ENCODE measurements around the gene MIAT.

Gene MIAT

DNA sequence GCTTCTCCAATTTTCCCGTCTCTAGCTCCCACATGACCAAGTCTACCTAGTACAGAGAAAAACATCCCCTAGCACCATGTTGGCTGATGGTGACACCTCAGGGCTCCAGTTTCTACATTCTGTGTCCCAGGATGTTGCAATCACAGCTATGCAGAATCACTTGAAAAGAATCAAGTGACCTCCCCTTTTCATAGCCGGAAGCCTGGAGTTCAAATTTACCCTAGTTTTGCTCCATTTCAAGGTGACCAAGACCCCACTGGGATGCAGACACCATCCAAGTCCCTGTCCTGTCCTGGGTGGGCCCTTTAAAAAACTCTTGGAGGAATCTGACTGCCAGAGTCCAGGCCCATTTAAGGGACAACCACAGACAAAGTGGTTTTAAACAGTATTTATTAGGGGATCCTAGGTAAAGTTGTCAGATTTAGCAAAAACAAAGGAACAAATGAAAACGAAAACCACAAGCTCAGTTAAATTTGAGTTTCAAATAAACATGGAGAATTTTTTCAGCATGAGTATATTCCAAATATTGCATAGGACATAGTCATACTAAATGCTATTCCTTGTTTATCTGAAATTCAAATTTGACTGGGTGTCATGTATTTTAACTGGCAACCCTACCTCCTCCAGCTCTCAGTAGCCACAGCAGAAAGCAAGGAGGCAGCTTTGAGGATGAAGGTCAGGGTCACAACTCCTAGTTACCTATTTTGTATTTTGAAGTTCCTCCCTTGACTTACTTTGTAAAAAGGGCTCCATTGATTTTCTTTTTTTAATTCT, 52.4 kb downstream of the MIAT start:
- H3K9me3 ChIP-seq = no peaks in the 10 kb centered on the region
- peaks cover 10 to 11% of the 10 kb centered on the region in 2 experiments for H3K4me1 ChIP-seq (ENCODE audit: control insufficient read depth in 1 of 2, insufficient read depth in 1 of 2, low read depth in 1 of 2, low read length in 1 of 2)
- H3K27ac ChIP-seq = no peak overlapping the region
- no peaks in the 10 kb centered on the region for H3K27me3 ChIP-seq
- no peak overlapping the region for H3K4me3 ChIP-seq (ENCODE audit: low read depth in 1 of 2, low read length in 1 of 2)
- peaks cover 12% of the 10 kb centered on the region for H3K36me3 ChIP-seq
- TF ChIP-seq, protein P1, sequence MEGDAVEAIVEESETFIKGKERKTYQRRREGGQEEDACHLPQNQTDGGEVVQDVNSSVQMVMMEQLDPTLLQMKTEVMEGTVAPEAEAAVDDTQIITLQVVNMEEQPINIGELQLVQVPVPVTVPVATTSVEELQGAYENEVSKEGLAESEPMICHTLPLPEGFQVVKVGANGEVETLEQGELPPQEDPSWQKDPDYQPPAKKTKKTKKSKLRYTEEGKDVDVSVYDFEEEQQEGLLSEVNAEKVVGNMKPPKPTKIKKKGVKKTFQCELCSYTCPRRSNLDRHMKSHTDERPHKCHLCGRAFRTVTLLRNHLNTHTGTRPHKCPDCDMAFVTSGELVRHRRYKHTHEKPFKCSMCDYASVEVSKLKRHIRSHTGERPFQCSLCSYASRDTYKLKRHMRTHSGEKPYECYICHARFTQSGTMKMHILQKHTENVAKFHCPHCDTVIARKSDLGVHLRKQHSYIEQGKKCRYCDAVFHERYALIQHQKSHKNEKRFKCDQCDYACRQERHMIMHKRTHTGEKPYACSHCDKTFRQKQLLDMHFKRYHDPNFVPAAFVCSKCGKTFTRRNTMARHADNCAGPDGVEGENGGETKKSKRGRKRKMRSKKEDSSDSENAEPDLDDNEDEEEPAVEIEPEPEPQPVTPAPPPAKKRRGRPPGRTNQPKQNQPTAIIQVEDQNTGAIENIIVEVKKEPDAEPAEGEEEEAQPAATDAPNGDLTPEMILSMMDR (IDR thresholded peaks at IDR 0.05) = no peak

DNA sequence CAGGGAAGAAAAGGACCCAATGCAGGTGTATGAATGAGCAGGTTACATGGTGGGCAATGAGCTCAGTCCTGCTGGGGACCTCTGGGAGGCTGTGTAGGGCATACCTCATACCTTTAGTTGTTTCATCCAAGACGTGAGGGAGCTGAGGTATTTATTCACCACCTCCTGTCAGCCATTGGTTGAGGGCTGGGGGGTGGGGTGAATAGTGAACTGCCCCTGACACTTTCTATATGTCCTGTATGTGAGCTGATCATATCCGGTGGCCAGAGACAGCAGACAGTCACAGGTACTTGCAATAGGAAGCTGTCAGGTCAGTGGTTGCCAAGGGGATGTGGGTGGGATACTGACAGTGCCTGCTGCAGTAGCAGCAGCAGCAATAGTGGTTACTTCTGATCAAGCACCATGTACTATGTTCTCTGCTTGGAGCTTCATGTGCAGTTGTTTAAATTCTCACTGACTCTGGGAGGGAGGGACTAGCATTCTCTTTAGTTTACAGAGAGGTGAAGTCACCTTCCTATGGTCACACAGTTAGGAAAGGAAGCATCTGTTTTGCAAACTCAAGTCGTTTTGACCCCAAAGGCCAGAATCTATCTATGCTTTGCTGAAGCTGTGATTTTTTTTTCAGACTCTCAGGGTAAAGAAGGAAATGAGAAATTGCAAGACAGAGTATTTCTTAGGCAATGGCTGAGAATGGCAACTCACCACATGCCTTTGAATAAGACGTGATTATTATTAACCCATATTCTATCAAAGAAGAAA, 54.0 kb downstream of the MIAT start:
- Histone ChIP-seq H3K9me3 (no peaks in the 10 kb centered on the region), H3K4me1 (ENCODE audit: control insufficient read depth in 1 of 2, insufficient read depth in 1 of 2, low read depth in 1 of 2, low read length in 1 of 2) (peaks cover 10 to 11% of the 10 kb centered on the region in 2 experiments), H3K27me3 (no peaks in the 10 kb centered on the region), H3K36me3 (peaks cover 12% of the 10 kb centered on the region), H3K4me3 (ENCODE audit: low read depth in 1 of 2, low read length in 1 of 2) (no peak overlapping the region), H3K27ac (no peak overlapping the region)
- TF ChIP-seq, protein P1 (IDR thresholded peaks at IDR 0.05) = no peak

DNA sequence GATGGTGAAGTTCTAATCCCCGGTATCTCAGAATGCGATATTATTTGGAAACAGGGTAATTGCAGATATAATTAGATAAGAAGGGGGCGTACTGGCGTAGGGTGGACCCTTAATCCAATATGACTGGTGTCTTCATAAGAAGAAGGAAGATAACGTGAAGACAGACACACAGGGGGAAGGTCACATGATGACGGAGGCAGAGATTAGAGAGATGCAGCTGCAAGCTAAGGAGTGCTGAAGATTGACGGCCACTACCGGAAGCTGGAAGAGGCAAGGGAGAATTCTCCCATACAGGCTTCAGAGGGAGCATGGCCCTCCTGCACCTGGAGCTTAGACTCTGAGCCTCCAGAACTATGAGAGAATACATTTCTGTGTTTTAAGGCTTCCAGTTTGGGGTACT, 54.8 kb downstream of the MIAT start:
- H3K36me3 ChIP-seq = peaks cover 15% of the 10 kb centered on the region
- H3K27ac ChIP-seq = no peak overlapping the region
- no peaks in the 10 kb centered on the region for H3K27me3 ChIP-seq
- H3K4me3 ChIP-seq (ENCODE audit: low read depth in 1 of 2, low read length in 1 of 2) = no peak overlapping the region
- H3K9me3 ChIP-seq = no peaks in the 10 kb centered on the region
- TF ChIP-seq, protein P1 (IDR thresholded peaks at IDR 0.05) = no peak
- peaks cover 10 to 11% of the 10 kb centered on the region in 2 experiments for H3K4me1 ChIP-seq (ENCODE audit: control insufficient read depth in 1 of 2, insufficient read depth in 1 of 2, low read depth in 1 of 2, low read length in 1 of 2)

DNA sequence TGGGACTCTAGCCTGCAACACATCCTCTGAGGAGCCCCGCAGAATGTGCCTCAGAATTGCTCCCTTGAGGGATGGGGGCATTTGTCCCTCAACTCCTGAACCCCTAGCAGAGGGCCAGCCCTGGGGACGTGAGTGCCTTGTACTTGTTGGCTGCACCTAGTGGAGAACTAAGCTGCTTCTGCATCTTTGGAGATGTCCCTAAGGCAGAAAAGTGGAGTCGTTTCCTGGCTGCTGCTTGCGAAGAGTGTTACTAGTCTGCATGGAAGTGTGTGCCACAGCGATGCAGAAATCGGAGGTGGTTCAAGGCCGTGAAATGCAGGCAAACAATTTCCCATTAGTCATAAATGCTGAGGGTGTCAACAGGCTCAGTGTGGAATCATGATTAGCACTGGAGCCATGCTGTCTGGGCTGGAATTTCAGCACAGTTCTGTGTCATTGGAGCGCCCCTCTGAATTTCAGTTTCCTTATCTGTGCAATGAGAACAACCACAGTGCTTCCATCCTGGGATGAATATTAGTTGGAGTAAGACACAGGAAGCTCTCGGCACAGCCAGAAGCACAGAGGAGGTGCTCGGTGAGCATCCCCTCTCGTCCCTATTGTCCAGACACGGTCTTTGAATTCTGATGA, 56.5 kb downstream of the MIAT start:
- peaks cover 21% of the 10 kb centered on the region for H3K36me3 ChIP-seq
- H3K27ac ChIP-seq = no peak overlapping the region
- no peak overlapping the region for H3K4me3 ChIP-seq (ENCODE audit: low read depth in 1 of 2, low read length in 1 of 2)
- H3K27me3 ChIP-seq = no peaks in the 10 kb centered on the region
- no peaks in the 10 kb centered on the region for H3K9me3 ChIP-seq
- TF ChIP-seq, protein P1 (IDR thresholded peaks at IDR 0.05) = no peak
- H3K4me1 ChIP-seq (ENCODE audit: control insufficient read depth in 1 of 2, insufficient read depth in 1 of 2, low read depth in 1 of 2, low read length in 1 of 2) = peaks cover 10 to 11% of the 10 kb centered on the region in 2 experiments

DNA sequence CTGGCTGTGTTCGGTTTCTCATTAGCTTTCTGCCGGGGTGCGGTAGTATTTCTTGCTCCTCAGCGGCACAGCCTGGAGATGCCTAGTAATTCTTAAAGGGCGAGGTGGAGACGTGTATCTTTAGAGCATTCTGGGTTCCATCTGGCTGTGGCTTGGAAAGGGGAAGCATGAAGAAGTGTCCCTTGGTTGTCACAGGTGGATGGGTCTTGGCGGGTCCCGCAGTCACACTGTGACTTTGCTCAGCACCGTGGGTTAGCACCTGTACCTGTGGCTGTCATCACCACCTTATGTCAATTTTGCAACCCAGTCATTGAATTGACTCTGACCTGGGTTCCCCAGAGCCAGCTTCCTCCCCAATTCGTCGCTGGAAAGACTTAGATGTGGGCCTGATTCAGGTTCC, 57.6 kb downstream of the MIAT start:
- Histone ChIP-seq H3K4me3 (ENCODE audit: low read depth in 1 of 2, low read length in 1 of 2) (no peak overlapping the region), H3K4me1 (ENCODE audit: control insufficient read depth in 1 of 2, insufficient read depth in 1 of 2, low read depth in 1 of 2, low read length in 1 of 2) (peaks cover 10 to 11% of the 10 kb centered on the region in 2 experiments), H3K9me3 (no peaks in the 10 kb centered on the region), H3K27ac (no peak overlapping the region), H3K36me3 (peaks cover 29% of the 10 kb centered on the region), H3K27me3 (no peaks in the 10 kb centered on the region)
- TF ChIP-seq, protein P1 (IDR thresholded peaks at IDR 0.05) = no peak

All from neutrophil (primary cell).